Cardiac fibroblast (primary cell): ENCODE data around the gene GLA.

Experiments used
- DNase-seq, 2 donors: peaks; one replicate each; pipeline versions ENCODE4 v3.0.0 to v3.0.0-alpha.2; 2010; ENCODE audit warnings: low read depth in 2 of 2
- H3K4me3 ChIP-seq, 2 donors: replicated peaks in 1 of 2; 1 replicate in 1 of 2; 2 replicates in 1 of 2; pipeline ENCODE4 v1.5.1; 2011; ENCODE audit warnings: low read depth in 2 of 2, low read length in 2 of 2, mild to moderate bottlenecking in 2 of 2, moderate library complexity in 1 of 2
- TF ChIP-seq, protein P1 (sequence below): IDR thresholded peaks from one replicate; pipeline ENCODE4 v1.5.1; 2011; ENCODE audit warnings: low read depth, mild to moderate bottlenecking, low read length, inconsistent platforms

The GLA gene

DNA sequence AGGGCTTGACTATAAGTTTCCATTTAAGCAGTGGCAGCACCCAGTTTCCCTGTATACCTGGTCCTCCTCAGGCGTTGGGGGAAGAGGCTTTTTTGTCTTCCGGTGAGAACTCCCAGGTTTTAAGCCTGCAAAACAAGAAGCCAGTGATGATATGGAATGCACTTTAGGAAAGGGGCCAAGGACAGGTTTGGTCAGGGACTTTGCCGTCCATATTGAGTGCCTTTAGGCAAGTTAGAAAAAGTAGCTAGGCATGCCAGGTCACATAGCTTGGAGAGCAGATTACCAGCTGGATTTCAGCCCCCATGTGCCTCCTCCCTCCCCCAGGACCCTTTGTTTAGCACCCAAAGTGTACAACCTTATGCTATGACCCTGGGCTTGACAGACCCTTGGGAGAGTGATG is 45.6 kb downstream of the GLA start:
- no peak overlapping the region for H3K4me3 ChIP-seq
- TF ChIP-seq, protein P1, sequence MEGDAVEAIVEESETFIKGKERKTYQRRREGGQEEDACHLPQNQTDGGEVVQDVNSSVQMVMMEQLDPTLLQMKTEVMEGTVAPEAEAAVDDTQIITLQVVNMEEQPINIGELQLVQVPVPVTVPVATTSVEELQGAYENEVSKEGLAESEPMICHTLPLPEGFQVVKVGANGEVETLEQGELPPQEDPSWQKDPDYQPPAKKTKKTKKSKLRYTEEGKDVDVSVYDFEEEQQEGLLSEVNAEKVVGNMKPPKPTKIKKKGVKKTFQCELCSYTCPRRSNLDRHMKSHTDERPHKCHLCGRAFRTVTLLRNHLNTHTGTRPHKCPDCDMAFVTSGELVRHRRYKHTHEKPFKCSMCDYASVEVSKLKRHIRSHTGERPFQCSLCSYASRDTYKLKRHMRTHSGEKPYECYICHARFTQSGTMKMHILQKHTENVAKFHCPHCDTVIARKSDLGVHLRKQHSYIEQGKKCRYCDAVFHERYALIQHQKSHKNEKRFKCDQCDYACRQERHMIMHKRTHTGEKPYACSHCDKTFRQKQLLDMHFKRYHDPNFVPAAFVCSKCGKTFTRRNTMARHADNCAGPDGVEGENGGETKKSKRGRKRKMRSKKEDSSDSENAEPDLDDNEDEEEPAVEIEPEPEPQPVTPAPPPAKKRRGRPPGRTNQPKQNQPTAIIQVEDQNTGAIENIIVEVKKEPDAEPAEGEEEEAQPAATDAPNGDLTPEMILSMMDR = no peak
- DNase-seq = no peak

DNA sequence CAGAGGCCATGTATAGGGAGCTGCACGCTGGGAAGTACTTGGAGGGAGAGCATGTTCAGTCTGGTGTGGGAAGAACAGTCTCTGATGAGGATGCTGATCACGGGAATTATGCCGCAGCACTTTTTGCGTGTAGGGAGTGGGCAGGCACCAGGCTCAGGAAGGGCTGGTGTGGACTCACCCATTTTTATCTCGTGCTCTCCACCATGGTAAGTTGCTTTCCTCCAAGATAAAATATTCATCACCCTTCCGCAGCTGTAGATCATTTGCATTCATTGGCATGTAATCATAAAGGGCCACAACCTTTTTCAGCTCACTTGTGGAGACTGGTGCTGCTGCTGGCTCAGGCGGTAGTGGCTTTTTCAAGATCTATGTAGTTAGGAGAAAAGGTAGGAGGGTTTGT is 47.3 kb downstream of the GLA start:
- TF ChIP-seq, protein P1 = no peak
- DNase-seq = no peak
- no peak overlapping the region for H3K4me3 ChIP-seq

DNA sequence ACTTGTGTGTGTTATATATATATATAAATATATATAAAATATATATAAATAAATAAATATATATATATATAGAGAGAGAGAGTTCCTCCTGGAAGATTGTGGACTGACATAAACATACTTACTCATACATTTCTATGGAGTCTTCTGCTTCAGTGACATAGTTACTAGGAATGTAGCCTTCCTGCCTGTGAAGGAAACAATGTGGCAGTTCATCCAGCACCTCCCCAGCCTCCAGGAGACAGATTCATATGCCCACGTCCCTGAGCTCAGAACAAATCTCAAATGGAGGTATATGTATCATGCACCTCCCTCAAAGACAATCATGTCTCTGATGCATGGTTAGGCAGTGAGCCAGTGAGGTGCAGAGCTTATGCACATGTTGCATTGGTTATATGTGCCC is 47.8 kb downstream of the GLA start:
- peak in 1 of 2 donors; percentile 36 for DNase-seq
- TF ChIP-seq, protein P1 = no peak
- H3K4me3 ChIP-seq = no peak overlapping the region

DNA sequence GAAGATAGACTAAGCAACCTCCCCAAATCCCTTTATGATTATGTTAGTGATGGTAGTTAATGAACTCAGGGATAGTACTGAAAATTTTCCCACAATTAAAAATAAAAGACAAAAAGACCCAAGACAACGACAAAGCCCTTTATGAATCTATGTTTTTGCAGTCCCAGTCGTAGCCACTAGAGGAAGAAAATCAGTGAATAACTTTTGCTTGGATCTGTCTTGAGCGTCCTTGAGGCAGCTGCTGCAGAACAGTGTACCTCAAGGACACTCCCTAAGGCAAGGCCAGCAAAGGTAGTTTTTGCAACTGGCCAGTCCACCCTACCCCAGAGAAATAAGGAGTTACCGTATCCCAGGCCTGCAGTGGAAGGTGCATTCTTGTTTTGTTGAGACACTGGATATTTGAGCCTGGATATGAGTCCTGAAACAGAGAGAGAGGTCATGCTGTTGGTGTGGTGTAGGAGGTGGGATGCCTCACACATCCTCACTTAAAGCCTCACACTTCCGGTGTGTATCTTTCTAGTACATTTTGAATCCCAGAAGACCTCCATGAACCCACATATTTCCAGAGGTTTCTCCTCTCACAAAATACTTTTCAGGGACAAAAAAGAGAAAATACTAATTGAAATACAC is 50.4 kb downstream of the GLA start:
- DNase-seq = peak; percentile 24 to 33
- no peak overlapping the region for H3K4me3 ChIP-seq
- TF ChIP-seq, protein P1 = peak; percentile 40

DNA sequence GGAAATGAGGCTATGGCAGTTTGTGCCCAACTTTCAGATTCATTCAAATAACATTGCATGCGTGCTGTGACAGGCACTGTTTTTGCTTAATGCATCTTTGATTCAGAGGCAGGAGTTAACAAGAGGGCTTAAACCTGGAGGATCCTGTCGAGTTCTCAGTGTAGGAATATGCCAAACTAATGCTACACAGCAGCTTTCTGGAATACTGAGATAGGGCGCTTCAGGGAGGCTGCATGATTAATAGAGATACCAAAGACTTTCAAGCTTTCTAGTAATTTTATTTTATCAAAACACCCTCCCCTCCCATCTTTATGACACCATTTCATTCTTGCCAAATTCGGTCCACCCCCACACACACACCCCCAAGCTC is 58.5 kb downstream of the GLA start:
- DNase-seq = no peak
- peak overlapping the region; percentile 67 to 76 for H3K4me3 ChIP-seq
- TF ChIP-seq, protein P1 = no peak

DNA sequence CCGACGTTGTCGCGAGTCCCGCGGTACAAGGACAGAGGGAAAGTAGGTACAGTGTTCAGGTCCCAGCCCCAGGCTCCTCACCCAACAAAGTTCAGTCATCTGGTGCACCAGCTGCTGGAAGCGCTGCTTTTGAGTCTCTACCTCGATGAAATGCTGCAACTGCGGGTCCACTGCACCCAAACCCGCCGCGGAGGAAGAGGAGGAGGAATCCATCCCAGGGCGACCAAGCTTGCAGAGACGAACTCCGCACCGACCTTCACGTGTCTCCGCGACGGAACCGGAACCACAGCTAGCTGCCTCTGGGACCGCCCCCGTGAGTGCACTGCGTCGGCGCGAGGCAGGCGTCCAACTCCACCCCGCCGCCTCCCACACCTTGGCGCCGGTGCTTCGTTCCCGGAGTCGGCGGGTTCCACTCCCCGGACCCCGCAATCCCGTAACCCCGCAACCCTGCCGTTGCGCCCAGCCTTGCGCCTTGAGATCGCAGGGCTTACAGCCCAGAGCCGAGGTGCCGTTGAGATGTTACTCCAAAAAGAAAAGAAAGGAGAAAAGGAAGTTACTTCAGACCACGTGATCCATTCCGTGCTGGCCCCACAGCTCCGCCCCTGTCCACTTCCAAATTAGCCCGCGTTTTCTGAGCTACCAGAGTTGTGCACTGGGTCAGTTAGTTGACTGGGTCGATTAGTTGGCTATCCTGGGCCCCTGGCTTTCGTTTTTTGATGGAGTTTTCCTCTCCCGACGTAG is 59.1 kb downstream of the GLA start, which contains the start of gene TIMM8A:
TSS of gene TIMM8A (minus strand) at position 291 of the 741 bp plus-strand sequence. CDS start at position 213, 78 bp downstream.
- peak; percentile 70 for DNase-seq

More for the DNA sequence above, 59.1 kb downstream of the GLA start, which contains the start of gene TIMM8A:
- TF ChIP-seq, protein P1 = no peak
- peak within 1 kb of the TSS; percentile 67 to 76 for H3K4me3 ChIP-seq
